IPS-18c (cell line): Measurements from ENCODE around the gene CD7.

Source experiments
- H3K4me3 ChIP-seq: 2 replicates; pipeline ENCODE4 v1.7.0; 2013; ENCODE audit warnings: low read depth, mild to moderate bottlenecking, low read length, moderate library complexity; ENCODE audit not compliant: insufficient read depth
- H3K9me3 ChIP-seq: one replicate; pipeline ENCODE4 v1.6.1; 2013; ENCODE audit warnings: mild to moderate bottlenecking, low read length, moderate library complexity; ENCODE audit not compliant: control insufficient read depth, insufficient read depth

CD7 gene

DNA sequence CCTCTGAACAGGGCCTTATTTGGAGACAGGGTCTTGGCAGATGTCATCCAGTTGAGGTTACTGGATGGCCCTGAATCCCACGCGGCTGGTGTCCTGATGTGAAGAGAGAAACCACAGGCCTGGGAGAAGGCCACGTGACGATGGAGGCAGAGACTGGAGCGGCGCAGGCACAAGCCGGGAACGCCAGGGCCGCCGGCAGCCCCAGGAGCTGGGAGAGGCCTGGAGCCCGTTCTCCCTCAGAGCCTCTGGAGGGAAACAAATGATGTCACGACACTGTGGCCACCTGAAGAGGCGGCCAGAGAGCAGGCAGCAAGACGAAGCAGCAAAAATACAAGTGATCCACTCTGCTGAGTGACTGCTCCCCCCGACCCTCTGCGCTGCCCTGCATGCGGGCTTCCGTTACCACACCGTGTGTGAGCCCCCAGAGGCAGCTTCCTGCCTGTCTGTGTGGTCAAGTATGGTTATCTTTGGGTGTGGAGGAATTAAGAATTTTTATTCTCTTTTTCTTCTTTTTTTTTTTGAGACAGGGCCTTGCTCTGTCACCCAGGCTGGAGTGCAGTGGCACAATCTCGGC, 11.6 kb downstream of the CD7 start:
- no peak overlapping the region for H3K4me3 ChIP-seq
- no peaks in the 10 kb centered on the region for H3K9me3 ChIP-seq

GRCh38 chr17:82304826-82305726, 12.3 kb downstream of the CD7 start:
- H3K4me3 ChIP-seq = no peak overlapping the region
- no peaks in the 10 kb centered on the region for H3K9me3 ChIP-seq

DNA sequence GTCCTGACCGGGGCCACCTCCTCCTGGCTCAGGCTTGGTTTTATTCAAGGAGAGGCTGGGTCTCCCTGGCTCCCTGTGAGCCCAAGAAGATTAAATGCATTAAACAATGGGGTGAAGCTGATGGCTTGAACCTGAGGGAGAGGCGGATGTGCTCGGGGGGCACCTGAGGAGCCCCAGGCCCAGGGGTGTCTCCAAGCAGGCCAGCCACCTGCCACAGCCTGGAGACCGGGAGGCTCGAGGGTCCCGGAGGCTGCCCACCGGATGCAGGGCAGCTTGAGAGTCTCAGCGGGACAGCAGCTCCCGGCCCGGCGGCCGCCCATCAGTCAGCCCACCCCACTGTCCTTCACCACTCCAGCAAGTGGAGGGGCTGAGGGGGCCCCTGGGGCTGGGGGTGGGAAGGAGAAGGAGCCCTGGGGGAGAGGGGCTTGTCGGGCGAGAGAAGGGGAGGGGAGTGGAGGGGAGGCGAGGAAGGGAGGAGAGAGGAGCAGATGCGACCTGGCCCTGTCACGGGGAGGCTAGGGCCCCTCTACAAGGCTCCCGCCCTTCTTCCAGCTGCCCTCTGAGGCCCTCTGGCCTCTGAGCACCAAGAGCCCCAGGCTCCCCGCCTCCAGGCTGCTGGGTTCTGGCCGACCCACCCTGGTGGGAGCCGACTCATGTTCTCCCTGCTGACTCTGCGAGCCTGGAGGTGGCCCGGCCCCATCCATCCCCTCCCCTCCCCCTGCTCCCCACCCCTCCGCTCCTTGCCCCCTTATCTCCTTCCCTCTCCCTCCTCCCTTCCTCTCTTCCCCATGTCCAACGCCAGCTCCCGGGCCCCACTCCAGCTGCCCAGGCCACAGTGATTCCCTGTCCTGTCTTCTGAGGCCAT, 13.2 kb downstream of the CD7 start:
- H3K4me3 ChIP-seq = no peak overlapping the region

DNA sequence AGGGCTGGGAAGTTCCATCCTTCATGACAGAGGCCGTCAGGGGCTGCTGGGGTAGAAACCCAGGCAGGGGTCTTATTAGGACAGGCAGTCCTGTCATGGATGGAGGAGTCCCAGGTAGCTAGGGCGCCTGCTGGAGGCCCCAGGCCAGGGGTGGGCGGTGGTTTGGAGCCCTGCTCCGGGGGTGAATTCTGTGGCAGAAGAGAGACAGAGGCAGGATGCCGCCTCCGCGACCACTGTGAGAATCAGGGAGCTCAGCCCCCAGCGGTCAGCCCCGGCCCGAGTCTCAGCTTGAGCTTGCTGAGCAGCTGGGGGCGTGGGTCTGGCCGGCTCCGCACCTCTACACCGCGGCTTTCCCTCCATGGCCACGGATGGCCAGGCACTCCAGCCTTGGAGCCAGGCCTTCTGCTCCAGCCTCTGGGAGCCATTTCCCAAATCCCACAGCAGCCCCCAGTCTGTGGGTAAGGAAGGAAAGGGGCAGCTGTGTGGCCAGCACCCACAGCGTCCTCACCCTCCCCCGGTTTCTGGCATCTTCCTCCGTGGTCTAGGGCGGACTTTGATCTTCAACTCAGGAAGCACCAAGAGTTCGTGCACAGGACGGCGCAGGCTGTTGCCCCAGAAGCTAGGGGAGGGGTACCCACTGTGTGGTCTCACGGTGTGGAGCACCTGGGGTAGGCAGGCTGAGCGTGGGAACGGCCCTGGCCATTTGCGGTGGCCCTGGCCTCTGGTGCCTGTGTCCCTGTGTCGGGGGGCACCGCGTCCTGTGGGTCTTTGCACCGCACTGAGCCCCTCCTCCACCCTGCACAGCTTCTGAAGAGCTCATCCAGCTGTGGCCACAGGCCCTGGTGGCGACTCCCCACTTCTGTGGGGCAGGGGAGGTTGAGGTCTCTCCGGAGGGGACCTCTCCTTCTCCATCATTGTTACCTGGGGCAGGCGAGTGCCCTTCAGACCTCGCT, 14.1 kb downstream of the CD7 start:
- Histone ChIP-seq H3K9me3 (no peaks in the 10 kb centered on the region), H3K4me3 (no peak overlapping the region)

More for the DNA sequence above, 13.2 kb downstream of the CD7 start:
- H3K9me3 ChIP-seq = no peaks in the 10 kb centered on the region

DNA sequence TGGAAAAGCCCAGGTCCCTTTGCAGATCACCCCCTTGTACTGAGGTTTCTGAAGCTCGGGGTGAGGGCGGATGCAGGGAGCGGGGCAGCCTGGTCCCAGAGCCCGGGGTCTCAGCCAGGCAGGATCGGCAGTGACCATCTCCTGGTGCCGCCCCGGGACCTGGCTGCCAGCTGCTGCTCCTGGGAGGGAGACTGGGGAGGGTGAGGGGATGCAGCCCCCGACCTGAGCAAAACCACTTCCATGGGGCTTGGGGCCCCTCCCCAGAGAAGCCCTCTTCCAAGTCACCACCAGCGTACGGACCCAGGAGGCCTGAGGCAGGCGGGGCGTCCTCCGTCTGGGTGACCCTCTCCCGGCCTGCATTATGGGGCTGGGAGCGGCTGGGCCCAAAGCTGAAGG, 14.8 kb downstream of the CD7 start:
- Histone ChIP-seq H3K4me3 (no peak overlapping the region), H3K9me3 (no peaks in the 10 kb centered on the region)

DNA sequence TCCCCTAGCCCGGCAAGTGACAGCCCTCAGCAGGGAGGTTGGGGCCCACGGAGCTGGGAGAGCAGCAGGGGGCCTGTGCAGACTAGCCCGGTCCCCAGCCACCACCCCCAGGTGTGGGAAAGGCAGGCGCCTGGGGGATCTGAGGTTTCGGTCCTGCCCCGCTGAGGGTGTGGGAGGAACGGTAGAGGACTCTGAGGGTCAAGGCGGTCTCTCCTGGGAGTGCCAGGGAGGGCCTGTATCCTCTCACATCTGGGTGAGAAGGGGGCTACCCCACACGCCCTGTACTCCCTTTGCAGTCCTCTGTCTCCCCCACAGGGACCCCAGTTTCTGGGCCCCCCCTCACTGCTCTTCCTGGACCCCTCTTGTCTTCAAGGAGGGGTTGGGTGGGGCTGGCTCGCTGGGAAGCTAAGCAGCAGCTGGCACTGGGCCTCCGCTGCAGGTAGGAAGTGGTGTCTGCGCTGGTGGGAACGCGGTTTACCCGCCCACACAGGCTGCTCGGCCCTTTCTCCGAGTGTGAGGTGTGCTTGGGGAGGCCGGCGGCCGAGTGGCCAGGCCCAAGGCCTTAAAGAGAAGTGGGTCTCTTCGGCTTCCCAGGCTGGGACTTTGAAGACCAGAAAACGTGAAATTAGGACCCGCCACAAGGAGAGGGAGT, 15.4 kb downstream of the CD7 start:
- Histone ChIP-seq H3K9me3 (no peaks in the 10 kb centered on the region), H3K4me3 (no peak overlapping the region)

- no peak overlapping the region for H3K4me3 ChIP-seq
- H3K9me3 ChIP-seq = no peaks in the 10 kb centered on the region
Observed at GRCh38 chr17:82301300-82301915, 16.0 kb downstream of the CD7 start.

DNA sequence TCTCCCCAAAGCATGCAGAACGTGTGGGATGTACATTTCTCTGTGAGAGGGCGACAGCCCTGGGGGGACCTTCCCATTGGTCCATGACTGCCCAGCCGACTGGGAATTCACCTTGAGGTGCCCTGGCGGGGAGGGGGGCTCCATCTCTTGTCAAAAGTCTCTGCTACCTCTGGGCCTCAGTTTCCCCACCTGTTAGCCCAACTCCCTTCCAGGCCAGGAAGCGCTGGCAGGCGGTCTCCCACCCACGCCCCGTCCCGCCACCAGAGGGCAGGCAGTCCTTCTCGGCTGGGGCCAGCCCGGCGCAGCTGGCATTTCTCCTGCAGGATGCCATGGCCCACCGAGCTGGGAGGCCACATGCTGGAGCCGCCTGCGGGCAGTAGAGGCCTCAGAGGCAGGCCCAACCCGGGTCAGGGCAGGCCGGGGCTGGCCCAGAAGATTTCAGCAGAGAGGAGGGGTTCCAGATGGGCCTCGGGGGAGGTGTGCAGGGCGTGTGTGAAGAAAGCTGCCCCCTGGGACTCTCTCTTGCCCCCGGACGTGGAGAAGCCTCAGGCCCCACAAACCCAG, 16.6 kb downstream of the CD7 start:
- H3K4me3 ChIP-seq = no peak overlapping the region
- no peaks in the 10 kb centered on the region for H3K9me3 ChIP-seq

DNA sequence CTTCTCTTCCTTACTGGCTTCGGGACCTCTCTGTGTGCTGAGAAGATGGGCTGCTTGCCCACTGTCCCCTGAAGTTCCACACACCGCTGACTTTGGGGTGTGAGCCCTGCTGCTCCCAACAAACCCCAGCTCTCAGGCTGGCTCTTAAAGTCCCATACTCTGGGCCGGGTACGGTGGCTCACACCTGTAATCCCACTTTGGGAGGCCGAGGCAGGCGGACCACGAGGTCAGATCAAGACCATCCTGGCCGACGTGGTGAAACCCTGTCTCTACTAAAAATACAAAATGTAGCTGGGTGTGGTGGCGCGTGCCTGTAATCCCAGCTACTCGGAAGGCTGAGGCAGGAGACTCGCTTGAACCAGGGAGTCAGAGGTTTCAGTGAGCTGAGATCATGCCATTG, 17.2 kb downstream of the CD7 start:
- no peaks in the 10 kb centered on the region for H3K9me3 ChIP-seq
- no peak overlapping the region for H3K4me3 ChIP-seq

- H3K9me3 ChIP-seq = no peaks in the 10 kb centered on the region
- H3K4me3 ChIP-seq = no peak overlapping the region
Observed at GRCh38 chr17:82299452-82299851, 18.0 kb downstream of the CD7 start.

- no peaks in the 10 kb centered on the region for H3K9me3 ChIP-seq
- no peak overlapping the region for H3K4me3 ChIP-seq
Observed at GRCh38 chr17:82298538-82299421, 18.6 kb downstream of the CD7 start.

- Histone ChIP-seq H3K4me3 (no peak overlapping the region), H3K9me3 (no peaks in the 10 kb centered on the region)
Observed at GRCh38 chr17:82297714-82298537, 19.5 kb downstream of the CD7 start.

DNA sequence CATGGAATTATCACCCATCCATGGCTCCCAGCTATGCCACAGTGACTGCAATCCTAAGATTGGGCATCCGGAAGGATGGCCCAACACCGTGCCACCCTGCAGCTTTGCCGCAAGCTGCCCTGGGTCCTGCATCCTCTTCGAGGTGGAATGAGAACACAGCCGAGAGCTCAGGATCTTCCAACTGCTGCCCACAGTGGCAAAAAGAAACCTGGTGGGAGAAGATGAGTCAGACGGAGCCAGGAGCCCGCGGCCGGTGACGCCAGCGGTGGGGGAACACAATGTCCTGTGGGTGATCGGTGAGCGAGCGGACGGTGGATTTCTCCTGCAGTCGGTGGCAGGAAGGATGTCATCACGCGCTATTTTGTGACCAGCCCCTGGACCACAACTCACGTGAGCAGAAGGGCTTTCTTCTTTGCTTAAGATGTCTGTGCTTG, 20.1 kb downstream of the CD7 start:
- no peaks in the 10 kb centered on the region for H3K9me3 ChIP-seq
- H3K4me3 ChIP-seq = no peak overlapping the region
